ENCODE data around the gene ASPSCR1. TPM values are rescaled to one million over a fixed set of nuclear protein-coding genes. Genes with fewer than 3 reads are reported as not detected.
A peak's percentile ranks its signal among the peaks of the same experiment; 100 is the strongest.

The ASPSCR1 gene
- total and polyA plus RNA-seq, 8 donors, result 12.2 to 78.8 (median 17.8) TPM

- no peak for DNase-seq
- H3K27me3 ChIP-seq, result no peaks in the 10 kb centered on the region
- ATAC-seq, result no peak
- 65 to 79% methylated on average over 9 of the region's 9 CpGs for WGBS, 2 donors
- H3K27ac ChIP-seq, result no peak overlapping the region
- no peaks in the 10 kb centered on the region for H3K9me3 ChIP-seq
- no peak overlapping the region for H3K4me3 ChIP-seq
- intact Hi-C loops (cut with DNase I), result no loop called here
- H3K4me1 ChIP-seq, result no peaks in the 10 kb centered on the region
- H3K36me3 ChIP-seq, result no peaks in the 10 kb centered on the region
- no peak for FAIRE-seq
- no peak for TF ChIP-seq CTCF (IDR thresholded peaks at IDR 0.05)
Measured at GRCh38 chr17:82042649-82043048, 65.2 kb downstream of the ASPSCR1 start.

GRCh38 chr17:82043507-82043906 is 66.1 kb downstream of the ASPSCR1 start:
- Histone ChIP-seq H3K36me3 (no peaks in the 10 kb centered on the region), H3K9me3 (no peaks in the 10 kb centered on the region), H3K4me3 (no peak overlapping the region), H3K27ac (no peak overlapping the region), H3K4me1 (no peaks in the 10 kb centered on the region), H3K27me3 (no peaks in the 10 kb centered on the region)
- FAIRE-seq, result no peak
- no peak for DNase-seq
- intact Hi-C loops (cut with DNase I), result no loop called here
- no peak for TF ChIP-seq CTCF (IDR thresholded peaks at IDR 0.05)
- no peak for ATAC-seq
- WGBS, 2 donors, result 76 to 84% methylated on average over 16 of the region's 16 CpGs

GRCh38 chr17:82045936-82046484 is 68.6 kb downstream of the ASPSCR1 start:
- Histone ChIP-seq H3K27me3 (no peaks in the 10 kb centered on the region), H3K36me3 (no peaks in the 10 kb centered on the region), H3K27ac (no peak overlapping the region), H3K4me1 (peaks cover 0 to 4% (median 0%) of the 10 kb centered on the region in 3 donors), H3K4me3 (no peak overlapping the region), H3K9me3 (no peaks in the 10 kb centered on the region)
- FAIRE-seq (no peak), ATAC-seq (no peak), DNase-seq (peak in 2 of 6 donors; percentile 26 to 45)
- no peak for TF ChIP-seq CTCF (IDR thresholded peaks at IDR 0.05)
- intact Hi-C loops (cut with DNase I), result no loop called here
- WGBS, 2 donors, result 74 to 77% methylated on average over 14 of the region's 14 CpGs

- no peaks in the 10 kb centered on the region for H3K27me3 ChIP-seq
- ATAC-seq (no peak), DNase-seq (peak in 2 of 6 donors; percentile 14 to 36), FAIRE-seq (no peak)
- H3K9me3 ChIP-seq, result no peaks in the 10 kb centered on the region
- no peak overlapping the region for H3K27ac ChIP-seq
- no peak for TF ChIP-seq CTCF (IDR thresholded peaks at IDR 0.05)
- WGBS, 2 donors, result 90 to 93% methylated on average over 21 of the region's 21 CpGs
- intact Hi-C loops (cut with DNase I), result no loop called here
- H3K4me3 ChIP-seq, result no peak overlapping the region
- no peaks in the 10 kb centered on the region for H3K36me3 ChIP-seq
- peaks cover 0 to 4% (median 0%) of the 10 kb centered on the region in 3 donors for H3K4me1 ChIP-seq
Measured at GRCh38 chr17:82046903-82047302, 69.5 kb downstream of the ASPSCR1 start.

GRCh38 chr17:82047379-82047778 is 70.0 kb downstream of the ASPSCR1 start:
- no peak overlapping the region for H3K4me3 ChIP-seq
- H3K4me1 ChIP-seq, result peaks cover 0 to 4% (median 0%) of the 10 kb centered on the region in 3 donors
- H3K27ac ChIP-seq, result no peak overlapping the region
- no peak for TF ChIP-seq CTCF (IDR thresholded peaks at IDR 0.05)
- DNase-seq (peak in 1 of 6 donors; percentile 44), FAIRE-seq (no peak), ATAC-seq (no peak)
- H3K9me3 ChIP-seq, result no peaks in the 10 kb centered on the region
- intact Hi-C loops (cut with DNase I), result no loop called here
- 88% methylated on average over 24 of the region's 24 CpGs for WGBS, 2 donors
- H3K36me3 ChIP-seq, result no peaks in the 10 kb centered on the region
- no peaks in the 10 kb centered on the region for H3K27me3 ChIP-seq
